Stimulated activated naive B cell treated with anti-CD40 and anti-IgM and Interleukin-4, amounts not matched to agents 10 μg/mL and 1 μg/mL and 100 μg/mL, for 72 hours (primary cell): ENCODE measurements around the gene STEAP3.

Source experiments
- ATAC-seq, 2 donors: fragments of 150-1000 bp; cut with Tn5 transposase; replicated peaks; 2 replicates each; pipeline ENCODE4 v1.10.0; 2021; ENCODE audit warnings: moderate library complexity in 1 of 2
- DNase-seq: peaks from one replicate; pipeline ENCODE4 v3.0.0; 2021
- H3K27ac Mint-ChIP-seq: one replicate; pipeline ENCODE4 v1.8.0; 2022; ENCODE audit warnings: mild to moderate bottlenecking, mixed read lengths
- H3K27me3 Mint-ChIP-seq, 2 donors: one replicate each; pipeline ENCODE4 v1.8.0; 2022; ENCODE audit warnings: mixed read lengths in 2 of 2
- H3K36me3 Mint-ChIP-seq, 2 donors: one replicate each; pipeline ENCODE4 v1.8.0; 2022; ENCODE audit warnings: mixed read lengths in 2 of 2, mild to moderate bottlenecking in 1 of 2
- H3K4me1 Mint-ChIP-seq, 2 donors: one replicate each; pipeline ENCODE4 v1.8.0; 2022; ENCODE audit warnings: mixed read lengths in 2 of 2, mild to moderate bottlenecking in 1 of 2
- H3K4me3 Mint-ChIP-seq, 2 donors: one replicate each; pipeline ENCODE4 v1.8.0; 2022; ENCODE audit warnings: mild to moderate bottlenecking in 2 of 2, mixed read lengths in 2 of 2, moderate library complexity in 1 of 2
- H3K9me3 Mint-ChIP-seq, 2 donors: one replicate each; pipeline ENCODE4 v1.8.0; 2022; ENCODE audit warnings: mixed read lengths in 2 of 2, mild to moderate bottlenecking in 1 of 2

Gene STEAP3

DNA sequence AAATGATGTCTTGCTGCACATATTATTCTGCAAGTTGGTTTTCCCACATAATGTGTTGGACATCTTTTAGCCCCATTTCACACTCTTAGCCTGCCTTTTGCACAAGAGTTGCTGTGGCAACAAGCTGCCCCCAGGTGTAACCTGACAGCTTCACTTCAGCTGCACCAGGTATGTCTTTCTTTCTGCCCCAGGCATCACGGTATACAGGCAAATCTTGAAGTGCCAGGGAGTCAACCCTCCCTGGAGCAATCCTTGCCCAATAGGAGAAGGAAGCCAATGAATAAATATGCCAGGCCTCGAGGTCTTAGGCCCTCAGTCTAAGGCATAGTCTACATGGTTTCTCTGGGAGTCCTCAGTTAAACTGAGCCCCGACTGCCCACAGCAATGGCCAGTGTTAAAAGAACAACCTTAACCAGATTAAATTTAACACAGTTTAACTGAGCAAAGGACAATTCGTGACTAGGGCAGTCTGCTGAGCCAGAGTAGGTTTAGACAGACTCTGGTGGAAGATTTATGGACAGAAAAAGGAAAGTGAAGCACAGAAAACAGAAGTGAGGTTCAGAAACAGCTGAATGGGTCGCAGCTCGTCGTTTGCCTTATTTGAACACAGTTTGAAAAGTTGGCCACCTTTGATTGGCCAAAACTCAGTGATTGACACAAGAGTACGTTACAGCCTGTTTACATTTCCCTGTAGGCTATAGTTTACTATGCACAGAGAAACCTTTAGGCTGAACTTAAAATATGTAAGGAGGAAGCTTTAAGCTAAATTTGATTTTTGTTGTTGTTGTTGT, 33.1 kb upstream of the STEAP3 start:
- no peak for DNase-seq
- peaks cover 0 to 5% of the 10 kb centered on the region in 2 donors for H3K4me1 Mint-ChIP-seq
- ATAC-seq: no peak
- H3K27me3 Mint-ChIP-seq: peaks cover 22 to 44% of the 10 kb centered on the region in 2 donors
- H3K27ac Mint-ChIP-seq: no peak overlapping the region
- H3K4me3 Mint-ChIP-seq: no peak overlapping the region
- H3K36me3 Mint-ChIP-seq: no peaks in the 10 kb centered on the region
- no peaks in the 10 kb centered on the region for H3K9me3 Mint-ChIP-seq

DNA sequence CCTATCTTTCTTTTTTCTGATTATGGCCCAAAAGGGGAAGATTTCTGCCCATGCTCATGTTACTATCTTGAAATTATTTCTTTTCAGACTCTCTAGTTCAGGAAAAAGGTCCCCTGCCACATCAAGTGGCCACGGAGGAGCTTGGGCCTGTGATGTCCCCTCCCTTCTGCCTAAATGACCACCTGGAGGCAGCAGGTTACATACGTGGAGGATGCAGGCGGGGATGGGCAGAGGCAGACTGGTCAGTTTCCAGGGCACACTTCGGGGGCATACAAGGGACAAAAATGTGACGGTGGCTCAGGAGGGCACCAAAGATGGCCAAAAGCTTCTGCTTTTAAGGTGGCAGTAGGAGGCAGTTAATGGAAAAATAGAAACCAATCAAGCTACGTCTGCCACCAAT, 30.7 kb upstream of the STEAP3 start:
- no peak for DNase-seq
- no peak overlapping the region for H3K27ac Mint-ChIP-seq
- H3K4me3 Mint-ChIP-seq: no peak overlapping the region
- no peak for ATAC-seq
- peaks cover 0 to 5% of the 10 kb centered on the region in 2 donors for H3K4me1 Mint-ChIP-seq
- peaks cover 24 to 42% of the 10 kb centered on the region in 2 donors for H3K27me3 Mint-ChIP-seq
- no peaks in the 10 kb centered on the region for H3K9me3 Mint-ChIP-seq
- no peaks in the 10 kb centered on the region for H3K36me3 Mint-ChIP-seq

DNA sequence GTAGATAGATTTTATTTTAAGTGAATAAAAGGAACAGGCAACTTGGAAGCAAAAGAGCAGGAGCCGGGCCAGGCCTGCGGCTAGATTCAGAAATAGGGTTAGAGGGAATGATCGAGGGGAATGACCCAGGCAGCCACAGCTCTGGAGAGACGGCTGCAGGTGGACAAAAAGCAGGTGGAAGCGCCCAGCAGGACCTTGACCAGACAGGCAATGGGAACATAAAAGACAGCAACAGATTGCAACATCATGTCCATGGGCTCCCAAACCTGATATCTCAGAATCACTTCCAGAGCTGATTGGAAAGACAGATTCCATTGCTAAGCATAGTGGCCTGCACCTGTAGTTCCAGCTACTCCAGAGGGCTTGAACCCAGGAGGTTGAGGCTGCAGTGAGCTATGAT, 28.6 kb upstream of the STEAP3 start:
- Mint-ChIP-seq H3K36me3 (no peaks in the 10 kb centered on the region), H3K27me3 (peaks cover 29 to 50% of the 10 kb centered on the region in 2 donors), H3K27ac (no peak overlapping the region), H3K9me3 (no peaks in the 10 kb centered on the region), H3K4me1 (peaks cover 0 to 5% of the 10 kb centered on the region in 2 donors), H3K4me3 (no peak overlapping the region)
- DNase-seq (no peak), ATAC-seq (no peak)

DNA sequence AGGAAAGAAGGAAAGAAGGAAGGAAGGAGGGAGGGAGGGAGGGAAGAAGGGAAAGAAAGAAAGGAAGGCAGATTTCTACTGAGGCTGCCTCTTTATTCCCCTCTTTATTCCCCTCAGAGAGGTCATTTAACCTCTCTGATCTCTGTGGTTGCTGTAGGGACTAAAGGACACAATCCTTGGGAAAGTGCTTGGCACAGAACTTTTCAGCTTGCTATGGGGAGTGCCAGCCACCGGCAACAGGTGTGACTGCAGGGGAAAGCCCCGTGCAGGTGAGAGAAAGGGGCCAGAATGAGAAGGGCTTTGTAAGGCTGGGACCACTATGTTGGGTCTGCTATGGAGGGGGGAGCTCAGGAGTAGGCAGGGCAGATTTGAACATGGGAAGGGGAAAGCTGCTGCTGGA, 27.7 kb upstream of the STEAP3 start:
- H3K27me3 Mint-ChIP-seq: peaks cover 26 to 43% of the 10 kb centered on the region in 2 donors
- no peak for ATAC-seq
- no peak for DNase-seq
- no peaks in the 10 kb centered on the region for H3K4me1 Mint-ChIP-seq
- no peaks in the 10 kb centered on the region for H3K9me3 Mint-ChIP-seq
- H3K27ac Mint-ChIP-seq: no peak overlapping the region
- no peak overlapping the region for H3K4me3 Mint-ChIP-seq
- no peaks in the 10 kb centered on the region for H3K36me3 Mint-ChIP-seq

DNA sequence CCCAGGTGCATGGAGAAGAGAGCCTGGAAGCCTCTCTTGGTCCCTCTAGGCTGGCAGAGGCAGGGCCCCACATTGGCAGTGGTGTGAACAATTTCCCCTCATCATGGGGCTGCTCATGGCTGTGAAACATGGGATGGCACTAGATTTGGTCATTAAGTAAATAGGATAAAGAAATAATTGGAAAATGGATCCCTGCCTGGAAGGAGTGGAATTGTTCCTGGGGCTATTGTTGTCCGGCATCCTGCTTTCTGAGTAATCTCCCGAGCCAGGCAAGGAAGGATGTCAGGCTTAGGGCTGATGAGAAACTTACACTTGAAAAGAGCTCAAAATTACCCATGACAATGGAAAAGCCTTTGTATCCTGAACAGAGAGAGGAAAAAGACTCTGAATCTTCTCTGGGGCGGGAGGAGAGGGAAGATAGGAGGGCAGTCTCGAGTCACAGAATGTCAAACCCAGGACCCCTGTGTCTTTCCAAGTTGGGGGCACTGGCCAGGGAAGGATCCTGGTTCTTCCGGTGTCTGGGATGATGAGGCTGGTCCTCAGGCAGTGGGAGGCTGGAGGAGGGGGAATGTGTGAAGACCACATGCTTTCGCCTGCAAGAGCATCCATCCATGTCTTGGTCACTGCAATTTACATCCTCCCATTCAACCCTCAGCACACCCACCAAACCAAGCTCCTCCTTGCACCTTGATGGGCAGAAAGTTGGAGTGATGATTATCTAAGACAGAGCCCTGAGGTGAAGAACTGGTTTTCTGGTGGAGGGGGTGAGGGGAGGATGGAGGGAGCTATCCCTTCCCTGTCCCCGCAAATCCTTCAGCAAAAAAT, 27.1 kb upstream of the STEAP3 start:
- Mint-ChIP-seq H3K4me3 (no peak overlapping the region), H3K4me1 (no peaks in the 10 kb centered on the region), H3K27me3 (peaks cover 26 to 41% of the 10 kb centered on the region in 2 donors), H3K36me3 (no peaks in the 10 kb centered on the region), H3K27ac (no peak overlapping the region), H3K9me3 (no peaks in the 10 kb centered on the region)
- DNase-seq (no peak), ATAC-seq (no peak)

DNA sequence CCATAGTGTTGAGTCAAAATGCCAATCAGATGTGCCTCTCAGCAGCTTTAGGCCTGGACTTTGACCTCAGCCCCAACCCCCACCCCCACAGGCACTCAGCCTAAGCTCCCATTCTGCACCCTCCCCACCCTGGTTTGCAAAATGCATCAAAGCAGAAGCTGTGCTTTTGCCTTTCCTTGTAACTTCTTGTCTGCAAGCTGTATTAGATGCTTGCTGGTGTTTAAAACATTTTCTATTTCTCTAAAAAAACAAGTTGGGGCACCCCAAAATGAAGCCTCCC, 26.6 kb upstream of the STEAP3 start:
- no peaks in the 10 kb centered on the region for H3K36me3 Mint-ChIP-seq
- H3K9me3 Mint-ChIP-seq: no peaks in the 10 kb centered on the region
- no peak overlapping the region for H3K4me3 Mint-ChIP-seq
- ATAC-seq (no peak), DNase-seq (no peak)
- H3K27me3 Mint-ChIP-seq: peaks cover 26 to 37% of the 10 kb centered on the region in 2 donors
- no peak overlapping the region for H3K27ac Mint-ChIP-seq
- no peaks in the 10 kb centered on the region for H3K4me1 Mint-ChIP-seq

DNA sequence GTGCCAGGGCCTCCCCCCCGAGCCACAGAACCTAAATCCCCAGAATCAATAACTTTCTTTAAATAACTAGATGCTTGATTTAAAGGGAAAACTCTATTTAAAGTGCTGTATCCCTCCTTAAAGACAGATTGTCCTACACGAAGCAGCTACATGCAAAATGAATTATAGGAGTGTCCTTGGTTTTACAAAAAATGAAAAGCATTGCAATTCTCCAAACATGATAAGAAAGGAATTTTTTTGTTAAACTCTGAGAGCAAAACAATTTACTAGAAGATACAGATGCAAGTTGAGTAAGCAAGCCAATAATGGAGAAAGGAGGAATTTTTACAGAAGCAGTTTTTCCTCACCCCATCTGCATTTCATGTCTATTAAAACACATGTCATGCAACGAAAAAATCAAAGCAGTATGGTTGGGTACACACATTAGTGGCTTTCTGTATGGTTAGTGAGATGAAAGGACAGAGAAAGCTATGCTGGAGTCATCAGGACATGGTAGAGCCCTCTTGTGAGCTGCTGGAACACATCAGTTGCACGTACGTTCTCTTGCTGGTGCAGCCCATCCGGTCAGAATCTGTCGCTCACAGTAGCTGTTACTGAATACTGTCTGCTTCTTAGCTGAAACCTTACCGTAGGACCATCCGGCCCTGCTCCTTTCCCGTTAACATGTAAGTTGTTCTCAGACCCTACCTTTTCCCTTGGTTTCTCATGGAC, 25.9 kb upstream of the STEAP3 start:
- DNase-seq: no peak
- H3K36me3 Mint-ChIP-seq: no peaks in the 10 kb centered on the region
- no peak overlapping the region for H3K27ac Mint-ChIP-seq
- no peaks in the 10 kb centered on the region for H3K4me1 Mint-ChIP-seq
- H3K27me3 Mint-ChIP-seq: peaks cover 26 to 33% of the 10 kb centered on the region in 2 donors
- no peak for ATAC-seq
- H3K4me3 Mint-ChIP-seq: no peak overlapping the region
- no peaks in the 10 kb centered on the region for H3K9me3 Mint-ChIP-seq

DNA sequence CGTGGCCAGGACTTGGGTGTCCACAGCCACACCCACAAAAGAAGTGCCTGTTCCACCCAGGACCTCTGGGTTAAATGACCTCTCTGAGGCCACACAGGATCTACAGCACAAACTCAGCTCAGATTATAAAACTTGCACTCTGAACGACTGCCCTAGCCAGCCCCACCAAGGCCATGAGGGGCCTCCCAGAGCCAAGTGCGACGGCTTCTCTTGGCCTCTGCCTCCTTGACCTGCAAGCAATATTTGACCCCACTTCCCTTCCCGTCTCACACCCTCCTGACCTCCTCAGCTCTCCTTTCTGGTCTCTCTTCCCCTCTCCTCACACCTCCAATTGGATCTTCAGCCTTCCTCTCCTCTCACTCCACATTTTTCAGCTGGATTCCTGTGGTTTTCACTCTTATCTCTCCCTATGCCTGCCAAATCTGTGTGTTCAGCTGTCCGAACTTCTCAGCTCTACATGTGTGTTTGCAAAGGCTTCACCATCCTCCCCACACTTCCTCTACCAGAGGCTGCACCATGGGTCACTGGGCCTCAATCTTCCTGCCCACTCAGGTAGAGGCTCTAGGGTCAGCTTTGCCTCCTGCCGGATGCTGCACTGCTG, 25.3 kb upstream of the STEAP3 start:
- DNase-seq (no peak), ATAC-seq (no peak)
- H3K4me3 Mint-ChIP-seq: no peak overlapping the region
- H3K9me3 Mint-ChIP-seq: no peaks in the 10 kb centered on the region
- H3K27ac Mint-ChIP-seq: no peak overlapping the region
- H3K4me1 Mint-ChIP-seq: no peaks in the 10 kb centered on the region
- peaks cover 26 to 29% of the 10 kb centered on the region in 2 donors for H3K27me3 Mint-ChIP-seq
- H3K36me3 Mint-ChIP-seq: no peaks in the 10 kb centered on the region

DNA sequence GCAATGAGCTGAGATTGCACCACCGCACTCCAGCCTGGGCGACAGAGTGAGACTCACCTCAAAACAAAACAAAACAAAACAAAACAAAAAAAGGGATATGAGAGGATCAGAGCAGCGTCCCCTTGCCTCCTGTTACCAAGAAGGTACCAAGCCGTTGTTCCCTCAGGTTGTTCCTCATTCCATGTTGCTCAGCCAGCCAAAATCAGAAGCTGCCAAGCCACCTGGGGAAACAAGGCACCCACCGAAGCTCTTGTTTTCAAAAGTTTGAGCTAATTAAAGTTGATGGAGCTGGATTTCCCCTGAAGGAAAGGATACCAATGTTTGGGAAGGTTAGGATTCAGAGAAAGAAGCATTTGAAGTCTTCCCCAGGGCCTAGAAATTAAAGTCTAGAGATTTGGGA, 21.8 kb upstream of the STEAP3 start:
- Mint-ChIP-seq H3K27ac (no peak overlapping the region), H3K36me3 (no peaks in the 10 kb centered on the region), H3K9me3 (no peaks in the 10 kb centered on the region), H3K4me1 (no peaks in the 10 kb centered on the region), H3K27me3 (peaks cover 10 to 11% of the 10 kb centered on the region in 2 donors), H3K4me3 (no peak overlapping the region)
- ATAC-seq: no peak
- no peak for DNase-seq

DNA sequence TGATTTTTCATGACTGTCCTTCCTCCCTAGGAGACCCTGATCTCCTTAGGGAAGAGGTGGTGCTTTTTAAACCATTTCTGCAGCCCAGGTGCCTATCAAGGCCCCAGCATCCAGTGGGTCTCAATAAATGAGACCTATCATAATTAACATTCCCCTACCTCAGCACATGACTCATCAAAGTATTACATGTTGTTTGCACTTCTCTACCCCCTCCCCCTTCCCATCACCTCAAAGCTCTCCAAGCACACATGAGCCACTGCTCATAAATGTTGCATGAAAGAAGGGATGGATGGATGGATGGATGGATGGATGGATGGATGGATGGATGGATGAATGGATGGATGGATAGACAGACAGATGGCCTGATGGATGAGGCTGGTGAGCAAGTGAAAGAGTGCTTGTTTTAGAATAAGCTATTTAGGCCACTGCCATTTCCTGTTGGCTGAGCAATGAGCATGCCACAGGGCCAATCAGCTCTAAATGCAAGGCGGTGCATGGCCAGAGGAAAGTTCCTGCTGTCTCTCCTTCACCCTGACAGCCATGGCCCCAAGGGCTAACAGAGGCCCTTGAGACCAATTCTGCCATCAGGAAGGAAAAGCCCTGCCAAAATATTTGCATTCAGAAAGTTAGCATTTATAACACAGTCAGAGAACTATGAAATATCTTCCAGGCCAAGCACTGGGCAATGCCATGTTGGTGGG, 20.9 kb upstream of the STEAP3 start:
- no peaks in the 10 kb centered on the region for H3K4me1 Mint-ChIP-seq
- ATAC-seq: no peak
- no peaks in the 10 kb centered on the region for H3K36me3 Mint-ChIP-seq
- no peak overlapping the region for H3K27ac Mint-ChIP-seq
- no peak for DNase-seq
- H3K4me3 Mint-ChIP-seq: no peak overlapping the region
- no peaks in the 10 kb centered on the region for H3K9me3 Mint-ChIP-seq
- peaks cover 10 to 11% of the 10 kb centered on the region in 2 donors for H3K27me3 Mint-ChIP-seq

DNA sequence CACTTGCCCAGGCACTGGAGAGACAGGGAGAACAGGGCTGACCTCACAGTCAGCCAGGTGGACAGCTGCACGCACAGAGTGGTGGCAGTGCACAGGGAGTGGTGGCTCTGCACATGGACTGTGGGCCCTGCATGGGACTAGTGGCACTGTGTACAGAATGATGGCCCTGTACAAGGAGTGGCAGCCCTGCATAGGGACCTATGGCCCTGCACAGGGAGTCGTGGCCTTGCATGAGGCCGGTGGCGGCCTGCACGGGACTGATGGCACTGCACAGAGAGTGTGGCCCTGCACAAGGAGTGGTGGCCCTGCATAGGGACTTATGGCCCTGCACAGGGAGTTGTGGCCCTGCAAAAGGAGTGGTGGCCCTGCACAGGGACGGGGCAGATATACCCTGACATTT, 19.1 kb upstream of the STEAP3 start:
- no peaks in the 10 kb centered on the region for H3K36me3 Mint-ChIP-seq
- H3K9me3 Mint-ChIP-seq: no peaks in the 10 kb centered on the region
- H3K4me3 Mint-ChIP-seq: no peak overlapping the region
- H3K27me3 Mint-ChIP-seq: peaks cover 5 to 6% of the 10 kb centered on the region in 2 donors
- ATAC-seq: no peak
- no peak overlapping the region for H3K27ac Mint-ChIP-seq
- DNase-seq: no peak
- no peaks in the 10 kb centered on the region for H3K4me1 Mint-ChIP-seq

DNA sequence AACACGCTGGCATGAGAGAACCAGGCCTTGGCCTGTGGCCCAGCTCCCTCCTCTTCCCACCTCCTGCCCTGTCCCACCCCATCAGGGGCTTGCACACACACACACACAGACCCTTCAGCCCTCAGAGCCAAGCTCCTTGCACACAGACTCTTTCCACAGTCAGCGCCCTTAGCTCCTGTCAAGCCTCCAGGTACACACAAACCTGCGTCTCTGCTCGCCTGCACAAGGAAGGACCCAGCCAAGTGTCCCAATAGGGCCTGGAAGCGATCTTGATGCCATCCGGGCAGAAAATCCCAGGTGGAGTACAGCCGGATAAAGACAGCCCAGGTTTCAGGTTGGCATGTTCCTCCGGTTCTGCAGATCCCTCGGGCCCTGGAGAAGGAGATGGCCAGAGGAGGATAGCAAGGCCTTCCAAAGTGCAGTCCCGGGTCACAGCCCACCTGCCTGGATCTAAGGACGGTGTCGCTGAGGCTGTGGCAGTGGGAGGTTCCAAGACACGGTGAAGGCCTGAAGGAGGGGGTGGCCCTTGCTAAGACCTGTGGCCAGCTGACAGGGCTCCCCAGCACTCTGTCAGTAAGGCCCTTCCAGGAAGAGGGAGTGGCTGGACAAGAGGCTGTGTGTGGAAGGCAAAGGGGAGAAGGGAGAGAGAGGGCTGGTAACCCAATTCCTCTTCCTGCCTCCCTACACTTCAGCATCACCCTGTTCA, 18.5 kb upstream of the STEAP3 start:
- Mint-ChIP-seq H3K4me1 (no peaks in the 10 kb centered on the region), H3K4me3 (no peak overlapping the region), H3K27me3 (peaks cover 7 to 8% of the 10 kb centered on the region in 2 donors), H3K36me3 (no peaks in the 10 kb centered on the region), H3K27ac (no peak overlapping the region), H3K9me3 (no peaks in the 10 kb centered on the region)
- ATAC-seq (no peak), DNase-seq (no peak)

DNA sequence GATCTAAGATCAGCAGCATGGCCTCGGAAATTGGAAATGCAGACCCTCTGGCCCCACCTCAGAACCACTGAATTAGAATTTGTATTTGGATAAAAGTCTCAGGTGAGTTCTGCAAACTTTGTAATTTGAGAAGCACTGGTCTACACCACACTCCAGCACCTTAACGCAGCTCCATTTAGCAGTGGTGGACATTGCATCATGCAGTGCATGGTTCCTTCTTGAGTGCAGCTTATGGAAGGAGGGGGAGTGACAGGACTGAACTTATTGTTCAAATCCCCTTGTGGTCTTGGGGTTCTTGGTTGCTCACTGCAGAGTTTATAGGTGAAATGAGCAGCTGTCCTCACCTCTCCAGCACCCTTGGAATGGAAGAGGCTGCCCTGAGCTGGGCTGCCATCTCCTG, 17.4 kb upstream of the STEAP3 start:
- Mint-ChIP-seq H3K9me3 (no peaks in the 10 kb centered on the region), H3K36me3 (no peaks in the 10 kb centered on the region), H3K27me3 (peaks cover 4 to 12% of the 10 kb centered on the region in 2 donors), H3K4me1 (no peaks in the 10 kb centered on the region), H3K27ac (no peak overlapping the region), H3K4me3 (no peak overlapping the region)
- ATAC-seq: no peak
- no peak for DNase-seq
